GM12878 (cell line): ENCODE data around the gene SLC4A2. TPM values are rescaled to one million over a fixed set of nuclear protein-coding genes. Genes with fewer than 3 reads are reported as not detected.
A peak's percentile ranks its signal among the peaks of the same experiment; 100 is the strongest.

Experiments
- ATAC-seq: fragments of 200-7000 bp; cut with Tn5 transposase; 3 replicates; pipeline ENCODE4 v1.9.1; 2020; ENCODE audit warnings: mild to moderate bottlenecking, moderate library complexity
- BruUV-seq: library from RNA; stranded (reverse); fragments of 400-500 nt; replicated peaks from 2 replicates; lab custom pipeline; 2021; lab: Mats Ljungman, UMichigan
- CTCF ChIA-PET: fragments of 300-600 bp; sonication (Branson Sonifier 250); formaldehyde crosslinking; extraction: SDS; loops from one replicate; lab custom pipeline; 2021; ENCODE audit warnings: inconsistent platforms; lab: Yijun Ruan, JAX
- POLR2A ChIA-PET: fragments of 350-600 bp; formaldehyde crosslinking; extraction: SDS; loops from one replicate; lab custom pipeline; 2021; ENCODE audit warnings: inconsistent platforms; lab: Charles Lee
- RAD21 ChIA-PET: fragments of 300-600 bp; sonication (Branson Sonifier 250); formaldehyde crosslinking; loops from one replicate; lab custom pipeline; 2023; ENCODE audit warnings: antibody characterized with exemption; ENCODE audit not compliant: unreplicated experiment; lab: Charles Lee
- SMC1A ChIA-PET: fragments of 300-600 bp; sonication (Branson Sonifier 250); formaldehyde crosslinking; loops from one replicate; lab custom pipeline; 2023; ENCODE audit not compliant: unreplicated experiment, uncharacterized antibody; lab: Charles Lee
- DNase-seq: peaks from one replicate; pipeline ENCODE4 v3.0.0-alpha.2; 2011; ENCODE audit warnings: low read depth, low spot score
- FAIRE-seq: peaks from 3 replicates; lab custom pipeline; 2011; peaks lifted over from hg19 to GRCh38; lab: Jason Lieb, UNC
- H2AFZ ChIP-seq: 2 replicates; pipeline ENCODE4 v1.6.0; 2011; ENCODE audit warnings: low read depth, low read length, control low read depth; ENCODE audit not compliant: control insufficient read depth
- H3K27ac ChIP-seq: 2 replicates; pipeline ENCODE4 v1.5.1; 2011; ENCODE audit warnings: control low read depth; ENCODE audit not compliant: control insufficient read depth, insufficient read depth
- H3K27me3 ChIP-seq, 2 experiments: replicated peaks in 1 of 2; 2 replicates each; pipeline versions ENCODE4 v1.6.0 to v1.6.1; 2011; ENCODE audit warnings: low read length in 1 of 2; ENCODE audit not compliant: control insufficient read depth in 2 of 2, insufficient read depth in 2 of 2
- H3K36me3 ChIP-seq, 2 experiments: 2 replicates each; pipeline ENCODE4 v1.5.1; 2011; ENCODE audit warnings: low read length in 1 of 2; ENCODE audit not compliant: control insufficient read depth in 2 of 2, insufficient read depth in 2 of 2
- H3K4me1 ChIP-seq: 2 replicates; pipeline ENCODE4 v1.6.1; 2011; ENCODE audit warnings: mild to moderate bottlenecking, low read length, moderate library complexity, mixed read lengths; ENCODE audit not compliant: control insufficient read depth, insufficient read depth
- H3K4me2 ChIP-seq: 2 replicates; pipeline ENCODE4 v1.6.0; 2011; ENCODE audit warnings: control low read depth; ENCODE audit not compliant: control insufficient read depth, insufficient read depth
- H3K4me3 ChIP-seq: fragments of 200-600 bp; sonication (generic); 2 replicates; pipeline ENCODE4 v1.5.1; 2016
- H3K79me2 ChIP-seq: 2 replicates; pipeline ENCODE4 v1.6.0; 2011; ENCODE audit warnings: low read length; ENCODE audit not compliant: control insufficient read depth, insufficient read depth
- H3K9ac ChIP-seq: 2 replicates; pipeline ENCODE4 v1.8.0; 2011; ENCODE audit warnings: low read length, control low read depth, mixed read lengths; ENCODE audit not compliant: control insufficient read depth, insufficient read depth
- H3K9me3 ChIP-seq: replicated peaks from 3 replicates; pipeline ENCODE4 v1.5.1; 2011; ENCODE audit warnings: mild to moderate bottlenecking, low read length; ENCODE audit not compliant: control insufficient read depth, insufficient read depth
- H4K20me1 ChIP-seq: 2 replicates; pipeline ENCODE4 v1.6.0; 2011; ENCODE audit not compliant: control insufficient read depth, insufficient read depth
- CBX5 ChIP-seq: sonication (generic); IDR thresholded peaks from 2 replicates; pipeline ENCODE4 v1.6.1; 2016; ENCODE audit warnings: low read depth, moderate library complexity, mild to moderate bottlenecking, inconsistent platforms
- CREM ChIP-seq: IDR thresholded peaks from 2 replicates; pipeline ENCODE4 v1.6.1; 2014; ENCODE audit warnings: antibody characterized with exemption, low read depth
- FOXM1 ChIP-seq: IDR thresholded peaks from 2 replicates; pipeline ENCODE4 v1.6.1; 2012; ENCODE audit warnings: low read depth, mild to moderate bottlenecking, inconsistent platforms, low read length, moderate library complexity
- POLR2A ChIP-seq: IDR thresholded peaks from 2 replicates; pipeline ENCODE4 v1.6.1; 2011; ENCODE audit warnings: low read depth, mild to moderate bottlenecking, low read length
- RBBP5 ChIP-seq: fragments of 200-600 bp; sonication (generic); conservative IDR thresholded peaks from 2 replicates; pipeline ENCODE4 v1.6.1; 2016
- STAT1 ChIP-seq: fragments of 450-650 bp; conservative IDR thresholded peaks from 2 replicates; pipeline ENCODE4 v1.6.1; 2014; ENCODE audit warnings: antibody characterized with exemption, mild to moderate bottlenecking
- TBL1XR1 ChIP-seq: IDR thresholded peaks from 2 replicates; pipeline ENCODE4 v1.6.1; 2012; ENCODE audit warnings: low read depth, low read length, improper control_type of control experiment
- WGBS: methylation state at CpG from one replicate; pipeline ENCODE4 v1.1.6; 2016; ENCODE audit warnings: low lambda C conversion rate; ENCODE audit not compliant: insufficient replicate concordance, insufficient coverage; ENCODE audit errors: missing lambda C conversion rate; 5-methylcytosine and 5-hydroxymethylcytosine counted together
- in situ Hi-C: fragments of 300-500 bp; cut with MboI; formaldehyde crosslinking; loops from 9 replicates; pipeline ENCODE4 v1.14.3; 2018; ENCODE audit warnings: mixed read lengths
- intact Hi-C: fragments of 100-400 bp; cut with micrococcal nuclease; formaldehyde crosslinking; loops from one replicate; pipeline ENCODE4 v1.14.2; 2022; ENCODE audit not compliant: unreplicated experiment
- polyA plus RNA-seq, 11 experiments: library from polyadenylated mRNA; depleted of rRNA in 4 of 11; unstranded in 6 of 11; stranded (reverse) in 5 of 11; fragments of >200 nt; fragmentation: Nextera tagmentation in 4 of 11; fragmentation: Illumina TruSeq in 1 of 11; extraction: Ambion mirVana in 4 of 11; extraction: Trizol in 1 of 11; gene quantifications; 1 replicate in 1 of 11; 2 replicates in 10 of 11; pipeline versions ENCODE4 v1.2.1 to v1.2.3, GENCODE V29; 2011 to 2016; ENCODE audit warnings: inconsistent platforms in 2 of 11, missing spikeins in 2 of 11, low read depth in 1 of 11
- total RNA-seq, 4 experiments: library from RNA; depleted of rRNA in 3 of 4; stranded (reverse); fragments of >200 nt in 3 of 4; fragmentation: Illumina TruSeq in 1 of 4; extraction: Trizol in 1 of 4; gene quantifications; 2 replicates each; pipeline versions ENCODE4 v1.2.1 to v1.2.3, GENCODE V29; 2013 to 2021
- TF ChIP-seq, protein P1 (sequence below): IDR thresholded peaks from 2 replicates; pipeline ENCODE4 v1.6.1; 2011; ENCODE audit warnings: borderline replicate concordance, low read depth, mild to moderate bottlenecking, moderate library complexity, mixed read lengths, low read length; ENCODE audit not compliant: insufficient read depth; ENCODE audit errors: extremely low read length

Gene SLC4A2
- total and polyA plus RNA-seq, 10 of the 15 experiments (the other 5 are each of a cell fraction or from before 2014, with no cell fraction given), result 2.7 to 78.6 (median 30.1) TPM

DNA sequence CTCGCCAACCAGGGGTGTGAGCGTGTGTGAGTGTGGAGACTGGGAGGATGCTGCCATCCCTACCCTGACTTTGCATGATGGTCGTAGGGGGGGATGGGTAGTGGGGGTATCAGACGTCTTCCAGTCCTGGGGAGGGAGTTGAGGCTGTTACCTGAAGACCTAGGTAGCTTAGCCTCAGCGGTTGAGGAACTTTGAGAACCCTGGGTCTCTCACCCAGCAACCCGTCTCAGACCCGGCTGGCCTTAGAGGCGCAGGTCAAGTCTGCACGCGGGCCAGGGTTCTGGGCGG, 2.7 kb downstream of the SLC4A2 start:
- ChIA-PET SMC1A (no interaction called here), CTCF (no interaction called here), RAD21 (no interaction called here), POLR2A (no interaction called here)
- H4K20me1 ChIP-seq, result no peaks in the 10 kb centered on the region
- H3K79me2 ChIP-seq, result peaks cover 21% of the 10 kb centered on the region
- H2AFZ ChIP-seq, result no peak overlapping the region
- no peak overlapping the region for H3K4me3 ChIP-seq
- no peak overlapping the region for H3K9ac ChIP-seq
- TF ChIP-seq CREM (no peak), STAT1 (no peak), FOXM1 (no peak), POLR2A (no peak), CBX5 (no peak), TBL1XR1 (no peak)
- no TSS peak for BruUV-seq
- in situ Hi-C loops (no loop called here), intact Hi-C loops (no loop called here)
- no peak for ATAC-seq
- 92% methylated on average over 11 of the region's 11 CpGs for WGBS
- H3K36me3 ChIP-seq, result peaks cover under 1 to 7% of the 10 kb centered on the region in 2 experiments; a peak in 3 of 4 replicates
- H3K4me2 ChIP-seq, result no peak overlapping the region
- H3K27ac ChIP-seq, result no peak overlapping the region
- no peak for FAIRE-seq
- H3K27me3 ChIP-seq, result no peaks in the 10 kb centered on the region
- no peak for DNase-seq
- H3K4me1 ChIP-seq, result peaks cover 18% of the 10 kb centered on the region
- H3K9me3 ChIP-seq, result no peaks in the 10 kb centered on the region

- ChIA-PET CTCF (interaction anchor here (0.6 kb wide), 1 partner anchor 1408 kb away, joined by 3 read pairs; no protein-coding TSS in a partner anchor), POLR2A (interaction anchor here (0.7 kb wide), 1 partner anchor 23 kb away, joined by 5 read pairs; no protein-coding TSS in a partner anchor), SMC1A (interaction anchor here (0.6 kb wide), 1 partner anchor 27 kb away, joined by 3 read pairs; no protein-coding TSS in a partner anchor), RAD21 (no interaction called here)
- in situ Hi-C loops (no loop called here), intact Hi-C loops (no loop called here)
- H4K20me1 ChIP-seq, result no peaks in the 10 kb centered on the region
- FAIRE-seq, result no peak
- no peak overlapping the region for H2AFZ ChIP-seq
- BruUV-seq, result no TSS peak
- 94% methylated on average over 39 of the region's 43 CpGs for WGBS
- ATAC-seq, result no peak
- peaks cover 19% of the 10 kb centered on the region for H3K79me2 ChIP-seq
- no peak for DNase-seq
- H3K4me3 ChIP-seq, result no peak overlapping the region
- no peaks in the 10 kb centered on the region for H3K9me3 ChIP-seq
- TF ChIP-seq RBBP5, result no peak
- TF ChIP-seq, protein P1, sequence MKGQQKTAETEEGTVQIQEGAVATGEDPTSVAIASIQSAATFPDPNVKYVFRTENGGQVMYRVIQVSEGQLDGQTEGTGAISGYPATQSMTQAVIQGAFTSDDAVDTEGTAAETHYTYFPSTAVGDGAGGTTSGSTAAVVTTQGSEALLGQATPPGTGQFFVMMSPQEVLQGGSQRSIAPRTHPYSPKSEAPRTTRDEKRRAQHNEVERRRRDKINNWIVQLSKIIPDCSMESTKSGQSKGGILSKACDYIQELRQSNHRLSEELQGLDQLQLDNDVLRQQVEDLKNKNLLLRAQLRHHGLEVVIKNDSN, result peak; percentile 31
- H3K36me3 ChIP-seq, result peaks cover 6 to 10% of the 10 kb centered on the region in 2 experiments; a peak in 3 of 4 replicates
- no peak overlapping the region for H3K9ac ChIP-seq
- H3K27me3 ChIP-seq, result no peaks in the 10 kb centered on the region
- peaks cover 15% of the 10 kb centered on the region for H3K4me1 ChIP-seq
- no peak overlapping the region for H3K27ac ChIP-seq
- H3K4me2 ChIP-seq, result no peak overlapping the region
Measured at GRCh38 chr7:151062399-151063211, 3.2 kb downstream of the SLC4A2 start.
